Lower lobe of right lung (tissue), 2 donors: ENCODE data around the gene TMEM132C. TPM values are rescaled to one million over a fixed set of nuclear protein-coding genes. Genes with fewer than 3 reads are reported as not detected.

Experiments used
- ATAC-seq, 2 donors: fragments of 200-7000 bp; cut with Tn5 transposase; one replicate each; pipeline ENCODE4 v1.9.1; 2020 to 2022; ENCODE audit warnings: mild to moderate bottlenecking in 2 of 2, moderate library complexity in 2 of 2
- DNase-seq: peaks from one replicate; pipeline ENCODE4 v3.0.0-alpha.2; 2020
- H3K27ac ChIP-seq: fragments of 200-600 bp; one replicate; pipeline ENCODE4 v1.8.0; 2022
- H3K27me3 ChIP-seq: fragments of 200-600 bp; one replicate; pipeline ENCODE4 v1.8.0; 2022; ENCODE audit warnings: low read depth
- H3K36me3 ChIP-seq: fragments of 200-600 bp; one replicate; pipeline ENCODE4 v1.8.0; 2022; ENCODE audit warnings: mild to moderate bottlenecking
- H3K4me1 ChIP-seq: fragments of 200-600 bp; one replicate; pipeline ENCODE4 v1.8.0; 2022
- H3K4me3 ChIP-seq: fragments of 200-600 bp; one replicate; pipeline ENCODE4 v1.8.0; 2022; ENCODE audit warnings: mild to moderate bottlenecking
- H3K9me3 ChIP-seq: fragments of 200-600 bp; one replicate; pipeline ENCODE4 v1.8.0; 2022
- CTCF ChIP-seq: fragments of 200-600 bp; IDR thresholded peaks from one replicate; pipeline ENCODE4 v1.8.0; 2022; ENCODE audit warnings: antibody characterized with exemption, mild to moderate bottlenecking
- intact Hi-C: fragments of 100-400 bp; cut with DNase I; formaldehyde crosslinking; loops from one replicate; pipeline ENCODE4 v1.11.0; 2022
- total RNA-seq: library from RNA; stranded (reverse); fragmentation: NEBNext Ultra II Directional; extraction: Animal tissue kit (Norgen Biotek cat#: 25700); gene quantifications from one replicate; pipeline ENCODE4 v1.2.1, GENCODE V29; 2021
- donor health status: DM: no; HTN: yes; CAD: no; lungs with severe emphysema.

The TMEM132C gene
- total RNA-seq, 1 donor from 2014 or later, result 1.6 TPM

- ATAC-seq (peak; percentile 63 to 69), DNase-seq (peak; percentile 57)
- no peak overlapping the region for H3K27ac ChIP-seq
- no peaks in the 10 kb centered on the region for H3K36me3 ChIP-seq
- no peaks in the 10 kb centered on the region for H3K4me1 ChIP-seq
- H3K27me3 ChIP-seq, result peaks cover 16% of the 10 kb centered on the region
- H3K9me3 ChIP-seq, result no peaks in the 10 kb centered on the region
- peak; percentile 60 for TF ChIP-seq CTCF
- H3K4me3 ChIP-seq, result no peak overlapping the region
- intact Hi-C loops, result no loop called here
These were observed 120.9 kb downstream of the TMEM132C start for GRCh38 chr12:128387811-128388422.

- Histone ChIP-seq H3K36me3 (no peaks in the 10 kb centered on the region), H3K4me3 (no peak overlapping the region), H3K27me3 (peaks cover 10% of the 10 kb centered on the region), H3K9me3 (no peaks in the 10 kb centered on the region), H3K27ac (no peak overlapping the region), H3K4me1 (no peaks in the 10 kb centered on the region)
- peak; percentile 36 to 58 for ATAC-seq
- intact Hi-C loops, result no loop called here
- no peak for TF ChIP-seq CTCF
- DNase-seq, result no peak
These were observed 121.6 kb downstream of the TMEM132C start for GRCh38 chr12:128388461-128389000.

- H3K27ac ChIP-seq, result no peak overlapping the region
- H3K4me3 ChIP-seq, result no peak overlapping the region
- DNase-seq (no peak), ATAC-seq (no peak)
- H3K27me3 ChIP-seq, result peaks cover 9% of the 10 kb centered on the region
- H3K9me3 ChIP-seq, result no peaks in the 10 kb centered on the region
- TF ChIP-seq CTCF, result no peak
- intact Hi-C loops, result no loop called here
- H3K36me3 ChIP-seq, result no peaks in the 10 kb centered on the region
- no peaks in the 10 kb centered on the region for H3K4me1 ChIP-seq
These were observed 126.4 kb downstream of the TMEM132C start for GRCh38 chr12:128393346-128393745.

- Histone ChIP-seq H3K27ac (no peak overlapping the region), H3K27me3 (peaks cover 9% of the 10 kb centered on the region), H3K36me3 (no peaks in the 10 kb centered on the region), H3K9me3 (no peaks in the 10 kb centered on the region), H3K4me3 (no peak overlapping the region), H3K4me1 (no peaks in the 10 kb centered on the region)
- TF ChIP-seq CTCF, result no peak
- intact Hi-C loops, result no loop called here
- ATAC-seq, result no peak
- DNase-seq, result no peak
These were observed 127.2 kb downstream of the TMEM132C start for GRCh38 chr12:128394137-128394536.

GRCh38 chr12:128399253-128399652 is 132.3 kb downstream of the TMEM132C start:
- Histone ChIP-seq H3K36me3 (no peaks in the 10 kb centered on the region), H3K27me3 (no peaks in the 10 kb centered on the region), H3K9me3 (no peaks in the 10 kb centered on the region), H3K27ac (no peak overlapping the region), H3K4me1 (no peaks in the 10 kb centered on the region), H3K4me3 (no peak overlapping the region)
- DNase-seq (no peak), ATAC-seq (no peak)
- TF ChIP-seq CTCF, result no peak
- intact Hi-C loops, result no loop called here
